Choroid plexus epithelial cell (primary cell): ENCODE measurements around the gene DTX4.

Experiments used
- DNase-seq: peaks from one replicate; pipeline ENCODE4 v3.0.0-alpha.2; 2010; ENCODE audit warnings: low read depth
- H3K4me3 ChIP-seq: 2 replicates; pipeline ENCODE4 v1.5.1; 2011; ENCODE audit warnings: low read depth, mild to moderate bottlenecking, control low read depth, low read length, moderate library complexity
- CTCF ChIP-seq: conservative IDR thresholded peaks from 2 replicates; pipeline ENCODE4 v1.5.1; 2011; ENCODE audit warnings: low read depth, mild to moderate bottlenecking, control low read depth, inconsistent platforms, low read length, moderate library complexity

The DTX4 gene

GRCh38 chr11:59218893-59219292 is 47.0 kb downstream of the DTX4 start:
- DNase-seq: no peak
- no peak for TF ChIP-seq CTCF
- no peak overlapping the region for H3K4me3 ChIP-seq

- H3K4me3 ChIP-seq: no peak overlapping the region
- DNase-seq: no peak
- no peak for TF ChIP-seq CTCF
Observed at GRCh38 chr11:59219836-59220235, 47.9 kb downstream of the DTX4 start.

- DNase-seq: peak; percentile 73
- no peak overlapping the region for H3K4me3 ChIP-seq
- no peak for TF ChIP-seq CTCF
Observed at GRCh38 chr11:59221441-59221840, 49.5 kb downstream of the DTX4 start.

- no peak for DNase-seq
- TF ChIP-seq CTCF: no peak
- H3K4me3 ChIP-seq: no peak overlapping the region
Observed at GRCh38 chr11:59222464-59223060, 50.6 kb downstream of the DTX4 start.

GRCh38 chr11:59223177-59223576 is 51.2 kb downstream of the DTX4 start:
- DNase-seq: no peak
- no peak overlapping the region for H3K4me3 ChIP-seq
- TF ChIP-seq CTCF: no peak

- DNase-seq: no peak
- TF ChIP-seq CTCF: no peak
- no peak overlapping the region for H3K4me3 ChIP-seq
Observed at GRCh38 chr11:59223611-59224010, 51.7 kb downstream of the DTX4 start.

- no peak for TF ChIP-seq CTCF
- DNase-seq: peak; percentile 68
- no peak overlapping the region for H3K4me3 ChIP-seq
Observed at GRCh38 chr11:59224351-59224928, 52.5 kb downstream of the DTX4 start.
